Middle frontal gyrus (tissue), 1 donor: ENCODE measurements around the gene SSTR3.
"Not testable (repeated sequence)": the region's sequence is repeated elsewhere in the genome, so short reads cannot be mapped to it uniquely, and the experiment has no call there.

Source experiments
- DNase-seq: peaks from one replicate; pipeline ENCODE4 v3.0.0-alpha.2; 2015; ENCODE audit warnings: low spot score; ENCODE audit errors: extremely low spot score

Gene SSTR3

GRCh38 chr22:37182101-37182948 is 30.0 kb downstream of the SSTR3 start:
- DNase-seq, result no peak

- no peak for DNase-seq
These were observed 30.6 kb downstream of the SSTR3 start for GRCh38 chr22:37181681-37182080.

- no peak for DNase-seq
These were observed 31.6 kb downstream of the SSTR3 start for GRCh38 chr22:37180531-37181231.

- DNase-seq, result no peak
These were observed 32.5 kb downstream of the SSTR3 start for GRCh38 chr22:37179622-37180420.

- no peak for DNase-seq
These were observed 33.2 kb downstream of the SSTR3 start for GRCh38 chr22:37179126-37179470.

GRCh38 chr22:37178350-37179125 is 33.7 kb downstream of the SSTR3 start:
- no peak for DNase-seq

GRCh38 chr22:37177755-37178154 is 34.5 kb downstream of the SSTR3 start:
- no peak for DNase-seq

- no peak for DNase-seq
These were observed 35.1 kb downstream of the SSTR3 start for GRCh38 chr22:37177221-37177620.

GRCh38 chr22:37176464-37177061 is 35.7 kb downstream of the SSTR3 start:
- DNase-seq, result no peak

- DNase-seq, result no peak
These were observed 36.6 kb downstream of the SSTR3 start for GRCh38 chr22:37175414-37176281.

GRCh38 chr22:37174964-37175363 is 37.3 kb downstream of the SSTR3 start:
- no peak for DNase-seq

- DNase-seq, result no peak
These were observed 38.6 kb downstream of the SSTR3 start for GRCh38 chr22:37173709-37174108.

- no peak for DNase-seq
These were observed 39.7 kb downstream of the SSTR3 start for GRCh38 chr22:37172266-37173245.

- DNase-seq, result no peak
These were observed 40.6 kb downstream of the SSTR3 start for GRCh38 chr22:37171662-37172061.

GRCh38 chr22:37170689-37171405 is 41.4 kb downstream of the SSTR3 start:
- not testable (repeated sequence) for DNase-seq

GRCh38 chr22:37169947-37170688 is 42.2 kb downstream of the SSTR3 start:
- no peak for DNase-seq

- DNase-seq, result no peak
These were observed 42.9 kb downstream of the SSTR3 start for GRCh38 chr22:37169406-37169805.
